ENCODE results near the gene DCUN1D3.
"Not testable (repeated sequence)": the region's sequence is repeated elsewhere in the genome, so short reads cannot be mapped to it uniquely, and the experiment has no call there.

DCUN1D3 gene, protein sequence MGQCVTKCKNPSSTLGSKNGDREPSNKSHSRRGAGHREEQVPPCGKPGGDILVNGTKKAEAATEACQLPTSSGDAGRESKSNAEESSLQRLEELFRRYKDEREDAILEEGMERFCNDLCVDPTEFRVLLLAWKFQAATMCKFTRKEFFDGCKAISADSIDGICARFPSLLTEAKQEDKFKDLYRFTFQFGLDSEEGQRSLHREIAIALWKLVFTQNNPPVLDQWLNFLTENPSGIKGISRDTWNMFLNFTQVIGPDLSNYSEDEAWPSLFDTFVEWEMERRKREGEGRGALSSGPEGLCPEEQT

DNA sequence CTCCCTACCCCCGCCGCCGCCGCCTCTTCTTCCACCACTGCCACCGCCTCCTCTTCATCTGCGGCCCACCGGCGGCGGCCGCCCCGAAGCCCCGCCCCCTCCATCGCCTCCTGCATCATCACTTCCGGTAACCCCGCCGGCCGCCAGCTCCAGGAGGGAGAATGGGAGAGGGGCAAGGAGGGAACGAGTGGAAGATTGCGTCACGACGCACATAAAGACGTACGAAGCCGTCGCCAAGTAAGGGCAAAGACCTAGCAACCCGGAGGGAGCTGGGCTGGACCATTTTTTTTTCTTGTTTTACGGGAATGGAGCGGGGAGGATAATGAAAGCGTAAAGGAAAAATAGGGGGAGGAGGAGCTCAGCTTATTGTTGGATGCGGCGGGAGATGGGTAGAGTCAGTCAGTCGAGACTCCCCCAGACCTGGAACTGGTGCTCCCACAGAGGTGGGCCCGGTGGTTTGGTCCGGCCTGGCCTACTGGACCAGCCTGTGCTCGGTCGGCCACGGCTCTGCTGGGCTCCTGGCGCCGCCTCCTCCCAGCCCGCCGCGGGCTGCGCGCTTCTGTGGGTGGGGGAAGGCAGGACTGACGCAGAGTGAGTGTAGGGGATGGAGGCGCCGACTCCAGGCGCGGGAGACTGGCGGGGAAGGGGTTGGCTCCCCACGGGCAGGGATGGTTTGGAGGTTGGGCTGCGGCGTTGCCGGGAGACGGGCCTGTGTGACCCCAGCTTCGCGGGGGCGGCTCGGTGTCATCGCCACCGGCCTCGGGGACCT, at the start of gene DCUN1D3, which contains the start of gene LYRM1:
Gene DCUN1D3, minus strand, starts transcription at position 60 of the 769 bp plus-strand sequence. CDS start 37,820 bp downstream, outside the sequence.
Gene LYRM1, plus strand, starts transcription at position 473 of the 769 bp plus-strand sequence. CDS start 14,785 bp downstream, outside the sequence.
- no peak for FAIRE-seq

DNA sequence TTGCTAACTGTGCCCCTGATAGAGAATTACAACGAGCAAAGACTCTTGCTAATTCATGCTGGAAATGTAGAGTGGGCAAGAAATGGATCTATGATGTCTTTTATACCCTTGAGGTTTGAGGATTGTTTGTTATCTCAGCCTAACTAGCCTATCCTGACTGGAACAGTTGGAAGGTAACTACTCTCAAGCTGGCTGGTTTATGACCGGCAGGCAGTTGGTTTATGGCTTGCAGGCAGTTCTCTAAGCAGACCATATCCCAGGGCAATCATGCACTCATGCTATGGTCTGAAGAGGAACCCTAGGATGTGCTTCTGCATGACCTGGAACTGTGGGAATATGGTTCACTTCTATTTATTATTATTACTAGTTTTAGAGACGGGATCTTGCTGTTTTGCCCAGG, 49.5 kb upstream of the DCUN1D3 start:
- FAIRE-seq: no peak

DNA sequence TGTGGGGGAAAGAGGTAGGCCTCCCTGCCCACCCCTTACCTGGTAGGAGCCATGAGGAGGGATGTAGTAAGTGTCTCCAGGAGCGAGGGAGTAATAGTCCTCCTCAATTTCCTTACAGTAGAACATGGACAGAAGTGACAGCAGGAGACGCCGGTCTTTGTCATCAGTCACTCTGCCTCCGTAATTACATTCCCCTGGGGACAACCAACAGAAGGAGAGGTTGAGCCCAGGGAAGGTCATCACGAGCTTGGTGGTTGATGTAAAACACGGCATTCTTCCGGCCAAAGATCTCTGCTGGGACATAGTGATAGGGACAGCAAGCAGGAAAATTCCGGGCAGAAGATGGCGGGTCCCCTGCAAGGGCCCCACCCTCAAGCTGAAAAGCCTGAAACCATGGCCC, 48.3 kb upstream of the DCUN1D3 start:
- FAIRE-seq: no peak

DNA sequence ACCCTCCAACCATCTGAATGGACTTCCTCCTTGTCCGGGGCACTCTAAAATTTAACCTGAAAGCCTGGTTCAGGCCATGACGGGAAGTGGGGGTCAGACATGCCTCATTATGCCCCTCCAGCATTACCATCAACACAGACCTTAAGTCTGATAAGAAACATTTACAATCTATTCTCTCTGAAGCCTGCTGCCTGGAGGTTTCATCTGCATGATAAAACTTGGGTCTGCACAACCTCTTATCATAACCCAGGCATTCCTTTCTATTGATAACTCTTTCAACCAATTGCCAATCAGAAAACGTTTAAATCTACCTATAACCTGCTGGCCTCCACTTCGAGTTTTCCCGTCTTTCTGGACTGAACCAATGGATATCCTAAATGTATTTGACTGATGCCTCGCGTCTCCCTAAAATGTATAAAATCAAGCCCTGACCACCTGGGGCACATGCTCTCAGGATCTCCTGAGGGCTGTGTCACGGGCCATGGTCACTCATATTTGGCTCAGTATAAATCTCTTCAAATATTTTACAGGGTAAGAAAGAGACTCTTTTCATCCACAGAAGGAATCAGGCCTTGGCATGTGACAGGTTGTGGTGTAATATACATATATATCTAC, 46.0 kb upstream of the DCUN1D3 start:
- FAIRE-seq: no peak

DNA sequence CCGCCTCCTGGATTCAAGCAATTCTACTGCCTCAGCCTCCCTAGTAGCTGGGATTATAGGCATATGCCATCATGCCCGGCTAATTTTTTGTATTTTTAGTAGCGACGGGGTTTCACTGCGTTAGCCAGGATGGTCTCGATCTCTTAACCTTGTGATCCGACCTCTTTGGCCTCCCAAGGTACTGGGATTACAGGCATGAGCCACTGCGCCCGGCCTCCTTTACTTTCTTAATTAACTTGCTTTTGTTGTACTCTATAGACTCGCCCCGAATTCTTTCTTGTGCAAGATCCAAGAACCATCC, 45.4 kb upstream of the DCUN1D3 start:
- not testable (repeated sequence) for FAIRE-seq

DNA sequence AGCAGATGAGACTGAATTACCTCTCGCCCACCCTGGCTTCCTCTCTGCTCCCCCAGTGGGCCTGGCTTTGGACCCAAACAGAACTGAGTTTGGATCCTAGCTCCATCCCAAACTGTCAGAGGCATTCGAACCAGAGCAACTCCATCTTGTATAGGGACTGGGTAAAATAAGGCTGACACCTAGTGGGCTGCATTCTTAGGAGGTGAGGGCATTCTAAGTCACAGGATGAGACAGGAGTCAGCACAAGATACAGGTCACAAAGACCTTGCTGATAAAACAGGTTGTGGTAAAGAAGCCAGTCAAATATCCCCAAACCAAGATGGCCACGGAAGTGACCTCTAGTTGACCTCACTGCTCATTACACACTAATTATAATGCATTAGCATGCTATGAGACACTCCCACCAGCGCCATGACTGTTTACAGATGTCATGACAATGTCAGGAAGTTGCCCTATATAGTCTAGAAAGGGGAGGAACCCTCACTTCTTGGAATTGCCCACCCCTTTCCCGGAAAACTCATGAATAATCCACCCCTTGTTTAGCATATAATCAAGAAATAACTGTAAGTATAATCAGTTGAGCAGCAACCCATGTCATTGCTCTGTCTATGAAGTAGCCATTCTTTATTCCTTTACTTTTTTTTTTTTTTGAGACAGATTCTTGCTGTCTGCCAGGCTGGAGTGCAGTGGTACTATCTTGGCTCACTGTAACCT, 44.9 kb upstream of the DCUN1D3 start:
- FAIRE-seq: no peak

DNA sequence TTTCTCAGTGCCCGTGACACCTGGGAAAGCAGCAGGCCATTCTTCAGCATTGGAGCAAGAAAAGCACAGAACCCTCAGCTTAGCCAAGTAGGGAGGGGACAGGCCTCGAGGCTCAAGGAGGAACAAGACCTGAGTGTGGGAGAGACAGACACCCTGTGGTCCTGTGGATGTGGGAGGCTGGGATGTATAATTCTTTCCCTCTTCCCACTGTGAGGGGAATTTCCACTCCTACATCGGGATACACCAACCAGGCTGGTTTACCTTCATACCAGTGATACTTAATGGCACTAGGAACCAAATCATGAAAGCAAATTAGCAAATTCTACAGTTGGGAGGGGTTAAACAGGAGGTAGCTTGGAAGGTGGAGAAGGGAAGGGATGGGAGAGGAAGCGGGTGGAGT, 42.1 kb upstream of the DCUN1D3 start:
- no peak for FAIRE-seq

DNA sequence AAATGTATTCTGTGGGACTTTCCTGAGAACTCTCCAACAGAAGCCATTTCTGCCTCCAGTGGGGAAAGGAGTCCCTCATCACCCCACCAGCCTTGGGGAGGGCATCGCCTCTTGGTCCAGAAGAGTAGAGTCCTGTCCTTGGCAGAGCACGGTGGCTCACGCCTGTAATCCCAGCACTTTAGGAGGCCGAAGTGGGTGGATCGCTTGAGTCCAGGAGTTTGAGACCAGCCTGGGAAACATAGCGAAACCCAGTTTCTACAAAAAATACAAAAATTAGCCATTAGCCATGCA, 41.4 kb upstream of the DCUN1D3 start:
- FAIRE-seq: no peak

DNA sequence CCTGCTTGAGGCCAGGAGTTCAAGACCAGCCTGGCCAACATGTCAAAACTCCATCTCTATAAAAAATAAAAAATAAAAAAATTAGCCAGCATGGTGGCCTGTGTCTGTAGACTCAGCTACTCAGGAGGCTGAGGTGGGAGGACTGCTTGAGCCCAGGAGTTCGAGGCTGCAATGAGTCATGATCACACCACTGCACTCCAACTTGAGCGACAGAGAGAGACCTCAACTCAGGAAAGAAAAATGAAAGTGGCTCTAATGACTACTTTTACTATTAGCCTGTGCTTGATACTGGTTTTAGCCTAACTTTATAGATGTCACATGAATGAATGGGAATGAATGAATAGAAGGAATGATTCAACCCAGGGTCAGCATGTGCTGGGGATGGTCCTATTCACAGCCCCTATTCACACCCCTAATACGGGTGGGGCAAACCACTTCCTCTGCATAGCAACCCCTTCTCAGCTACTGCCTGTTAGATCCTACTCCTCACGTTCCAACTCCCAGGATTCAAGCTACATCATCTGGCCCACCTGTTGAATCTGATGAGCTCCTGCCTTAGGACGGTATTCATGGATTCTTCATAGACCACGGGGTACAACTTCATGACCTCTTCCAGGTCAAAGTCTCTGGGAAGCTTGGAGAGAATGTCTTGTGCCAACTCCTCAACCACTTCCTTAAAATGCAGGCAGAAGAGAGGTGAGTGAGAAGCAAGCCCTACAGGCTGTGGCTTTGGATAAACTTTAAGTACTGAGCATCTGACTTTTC, 40.9 kb upstream of the DCUN1D3 start:
- no peak for FAIRE-seq

DNA sequence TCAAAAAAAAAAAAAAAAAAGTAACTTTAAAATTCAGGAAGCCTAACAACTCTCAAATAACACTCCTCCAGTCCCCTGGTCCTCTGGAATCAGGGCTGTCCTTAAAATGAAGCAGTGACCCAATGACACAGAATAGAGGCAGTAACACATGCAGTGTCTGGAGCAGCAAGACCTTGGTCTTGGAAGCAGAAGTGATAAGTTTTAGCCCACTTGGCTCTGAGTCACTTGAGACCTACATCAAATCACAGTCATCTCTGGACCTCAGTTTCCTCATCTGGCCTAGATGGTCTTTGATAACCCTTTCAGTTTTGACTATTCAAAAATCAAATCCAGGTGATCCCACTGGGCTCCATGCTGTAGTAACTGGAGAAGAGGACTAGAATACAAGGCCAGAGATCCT, 39.5 kb upstream of the DCUN1D3 start:
- FAIRE-seq: no peak

DNA sequence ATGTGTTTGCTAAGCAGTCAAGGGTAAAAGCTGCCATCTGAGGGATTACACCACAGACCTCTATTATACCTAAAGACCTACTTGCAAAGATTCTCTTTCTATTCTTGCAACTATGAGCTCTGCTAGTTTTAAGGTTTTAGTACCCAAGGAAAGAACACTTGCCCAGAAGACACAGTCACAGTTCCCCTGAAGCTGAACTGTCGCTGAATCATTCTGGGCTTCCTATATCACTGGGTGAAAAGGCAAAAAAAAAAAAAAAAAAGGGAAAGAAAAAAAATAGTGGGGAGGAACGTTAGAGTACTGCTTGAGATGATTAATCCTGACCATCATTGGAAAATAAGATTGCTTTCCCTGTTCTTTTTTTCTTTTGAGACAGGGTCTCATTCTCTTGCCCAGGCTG, 38.3 kb upstream of the DCUN1D3 start:
- FAIRE-seq: no peak

DNA sequence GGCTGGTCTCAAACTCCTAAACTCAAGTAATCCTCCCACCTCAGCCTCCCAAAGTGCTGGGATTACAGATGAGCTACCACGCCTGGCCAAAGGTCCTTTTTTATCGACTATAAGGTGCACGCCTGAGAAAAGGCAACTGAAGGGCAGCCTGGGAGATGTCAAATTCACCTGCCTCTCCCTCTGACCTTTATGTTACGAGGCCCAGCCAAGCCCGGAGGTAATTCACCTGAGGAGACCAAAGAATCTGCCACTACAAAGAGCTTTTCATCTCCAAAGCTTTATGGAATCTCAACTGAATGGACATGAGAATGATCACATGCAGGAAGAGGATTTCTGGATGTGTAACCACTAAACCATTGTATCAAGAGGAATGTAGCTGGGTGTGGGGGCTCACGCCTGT, 37.6 kb upstream of the DCUN1D3 start:
- FAIRE-seq: no peak

DNA sequence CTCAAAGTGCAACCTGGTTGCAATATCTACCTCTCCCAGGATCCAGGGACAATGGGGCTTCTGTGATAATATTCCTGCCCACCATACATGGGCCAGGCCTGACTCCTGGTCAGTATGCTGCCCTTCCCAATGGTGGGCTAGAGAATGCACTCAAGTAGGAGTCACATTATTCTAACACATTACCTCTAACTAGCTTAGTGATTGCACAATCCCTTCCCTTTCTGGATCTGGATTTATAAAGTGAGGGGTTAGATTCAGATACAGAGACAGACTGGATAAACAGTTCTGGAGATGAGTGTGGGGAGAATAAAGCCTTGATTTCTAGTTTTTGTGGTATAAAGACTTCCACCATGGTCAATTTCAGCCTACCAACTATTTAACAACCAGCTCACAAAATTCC, 33.4 kb upstream of the DCUN1D3 start:
- no peak for FAIRE-seq

DNA sequence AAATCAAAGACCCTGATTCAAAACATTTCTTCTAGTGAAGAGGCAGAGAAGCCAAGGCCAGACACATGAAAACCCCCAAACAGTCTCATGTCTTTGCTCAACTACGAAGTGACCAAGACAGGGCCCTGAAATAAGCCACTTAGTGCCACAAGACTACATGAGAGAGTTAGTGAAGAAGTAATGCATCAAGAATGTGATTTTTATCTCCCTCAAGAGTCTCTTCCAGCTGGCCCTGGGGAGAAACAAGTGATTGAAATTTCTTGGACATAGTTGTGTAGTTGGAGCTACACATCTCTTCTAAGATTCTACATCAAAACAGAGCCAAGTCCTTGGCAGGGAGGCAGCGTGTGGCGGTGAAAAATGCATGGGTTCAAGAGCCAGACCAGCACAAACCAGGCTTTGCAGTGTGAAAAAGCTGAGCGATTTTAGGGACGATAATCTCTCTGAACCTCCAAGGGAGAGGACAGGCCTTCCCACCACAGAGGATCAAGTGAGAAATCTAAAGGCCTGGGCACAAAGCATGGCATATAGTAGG, 31.0 kb upstream of the DCUN1D3 start:
- no peak for FAIRE-seq

DNA sequence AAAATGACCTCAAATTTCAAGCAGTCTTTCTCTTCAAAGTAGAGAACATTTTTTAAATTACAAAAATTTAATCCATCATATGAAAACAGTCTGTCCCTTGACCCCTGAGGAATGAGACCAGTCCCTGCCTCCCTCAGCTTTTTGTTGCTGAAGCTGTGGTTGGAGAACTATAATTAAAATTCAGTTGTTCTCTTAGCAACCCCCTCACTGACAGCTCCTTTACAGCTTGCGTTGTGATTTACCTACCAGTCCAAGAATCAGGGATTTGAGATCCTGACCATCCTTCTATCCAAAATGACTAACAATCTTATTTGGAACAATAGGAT, 30.2 kb upstream of the DCUN1D3 start:
- FAIRE-seq: no peak

DNA sequence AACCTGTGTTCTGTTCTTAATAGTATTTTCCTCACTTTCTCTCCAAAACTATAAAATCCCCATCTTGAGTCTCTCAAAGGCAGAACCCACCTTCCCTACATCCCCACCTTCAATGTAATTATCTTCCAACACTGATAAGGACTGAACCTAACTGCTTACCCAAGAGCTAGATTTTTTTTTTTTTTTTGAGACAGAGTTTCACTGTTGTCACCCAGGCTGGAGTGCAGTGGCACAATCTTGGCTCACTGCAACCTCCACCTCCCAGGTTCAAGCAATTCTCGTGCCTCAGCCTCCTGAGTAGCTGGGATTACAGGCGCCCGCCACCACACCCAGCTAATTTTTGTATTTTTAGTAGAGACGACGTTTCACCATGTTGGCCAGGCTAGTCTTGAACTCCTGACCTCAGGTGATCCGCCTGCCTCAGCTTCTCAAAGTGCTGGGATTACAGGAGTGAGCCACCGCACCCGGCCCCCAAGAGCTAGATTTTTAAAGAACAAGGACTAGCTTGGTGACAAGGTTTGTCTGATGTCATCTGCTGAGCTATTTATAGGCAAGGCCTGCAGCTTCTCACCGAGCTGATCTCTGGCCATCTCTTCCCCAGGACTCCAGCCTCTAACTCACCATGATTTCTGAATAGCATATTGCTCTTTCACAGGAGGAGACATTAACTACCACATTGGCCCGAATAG, 29.7 kb upstream of the DCUN1D3 start:
- FAIRE-seq: not testable (repeated sequence)

DNA sequence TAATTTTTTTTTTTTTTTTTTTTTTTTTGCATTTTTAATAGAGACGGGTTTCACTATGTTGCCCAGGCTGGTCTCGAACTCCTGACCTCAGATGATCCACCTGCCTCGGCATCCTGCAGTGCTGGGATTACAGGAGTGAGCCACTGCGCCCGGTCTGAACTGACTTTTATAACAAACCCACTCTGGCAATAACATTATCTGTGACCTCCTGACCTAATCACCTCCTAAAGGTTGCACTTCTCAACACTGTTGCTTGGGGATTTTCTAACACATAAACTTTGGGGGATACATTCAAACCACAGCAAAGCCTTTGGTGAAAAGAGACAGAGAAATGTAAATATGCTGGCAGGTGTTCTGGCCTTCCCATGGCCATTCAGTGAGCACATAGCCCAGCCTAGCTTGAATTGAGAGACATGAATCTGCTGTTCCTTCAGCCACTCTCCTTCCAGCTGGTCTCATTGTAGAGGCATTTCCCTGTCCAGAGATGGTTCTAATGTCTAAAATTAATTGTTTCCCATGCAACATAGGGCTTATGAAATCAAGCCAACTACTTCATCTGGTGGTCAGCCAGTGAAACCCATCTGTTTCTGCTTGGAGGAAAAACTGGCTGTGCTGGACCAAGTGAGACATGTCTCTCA, 28.7 kb upstream of the DCUN1D3 start:
- no peak for FAIRE-seq

DNA sequence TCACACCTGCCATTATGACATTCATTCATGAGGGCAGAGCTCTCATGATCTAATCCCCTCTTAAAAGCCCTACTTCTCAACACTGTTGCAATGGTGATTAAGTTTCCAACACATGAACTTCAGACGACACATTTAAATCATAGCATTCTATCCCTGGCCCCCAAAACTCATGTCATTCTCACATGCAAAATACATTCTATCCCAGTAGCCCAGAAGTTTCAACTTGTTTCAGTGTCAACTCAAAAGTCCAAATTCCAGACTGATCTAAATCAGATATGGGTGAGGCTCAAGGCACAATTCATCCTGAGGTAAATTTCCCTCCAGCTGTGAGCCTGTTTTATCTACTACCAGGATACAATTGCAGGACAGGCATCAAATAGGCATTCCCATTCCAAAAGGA, 25.6 kb upstream of the DCUN1D3 start:
- no peak for FAIRE-seq

DNA sequence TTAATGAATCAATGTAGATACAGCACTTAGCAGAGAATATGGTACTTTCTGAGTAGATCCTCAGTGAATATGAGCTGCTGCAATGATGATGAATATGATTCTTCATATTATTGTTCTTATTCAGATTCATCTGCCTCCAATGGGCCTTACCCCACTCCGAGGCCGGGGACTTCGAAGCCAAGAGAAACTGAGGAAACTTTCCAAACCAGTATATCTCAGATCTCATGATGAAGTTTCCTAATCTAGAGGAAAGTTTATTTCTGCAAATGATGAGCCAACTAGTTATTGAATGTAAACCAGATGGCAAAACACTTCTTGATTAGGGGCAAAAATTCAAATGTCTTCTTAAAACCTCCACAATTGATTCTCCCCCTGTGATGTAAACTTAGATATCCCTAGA, 23.7 kb upstream of the DCUN1D3 start:
- FAIRE-seq: no peak

DNA sequence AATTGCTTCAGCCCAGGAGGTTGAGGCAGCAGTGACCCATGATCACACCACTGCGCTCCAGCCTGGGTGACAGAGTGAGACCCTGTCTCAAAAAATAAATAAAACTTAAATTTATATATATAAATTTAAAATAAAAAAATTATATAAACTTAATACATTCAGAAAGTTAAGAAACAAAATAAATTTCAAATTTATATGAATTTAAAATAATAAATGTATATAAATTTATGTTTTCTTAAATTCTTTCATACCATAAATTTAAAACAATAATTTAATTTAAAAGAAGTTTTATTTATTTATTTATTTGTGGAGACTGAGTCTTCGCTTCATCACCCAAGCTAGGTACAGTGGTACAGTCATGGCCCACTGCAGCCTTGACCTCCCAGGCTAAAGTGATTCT, 20.6 kb upstream of the DCUN1D3 start:
- FAIRE-seq: peak; percentile 43

DNA sequence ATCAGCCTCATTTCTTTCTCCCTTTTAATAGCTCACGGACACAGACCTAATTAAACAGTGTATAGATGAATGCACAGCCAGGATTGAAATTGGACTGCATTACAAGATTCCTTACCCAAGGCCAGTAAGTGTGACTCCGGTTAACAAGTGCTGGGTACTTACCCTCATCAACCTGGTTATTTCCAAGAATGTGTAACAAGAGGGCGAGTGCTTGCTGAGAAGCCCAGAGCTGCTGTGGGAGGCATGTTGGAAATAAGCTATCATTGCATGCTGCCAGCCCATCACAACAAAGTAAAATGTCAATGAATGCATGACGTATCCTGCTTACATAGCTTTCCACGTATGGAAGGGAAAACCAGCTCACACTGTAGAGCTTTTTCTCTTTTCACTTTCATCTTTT, 19.9 kb upstream of the DCUN1D3 start:
- FAIRE-seq: no peak

Measured in colon (tissue), 2 donors.